Spleen (tissue), 11 donors: ENCODE data around the gene INF2. TPM values are rescaled to one million over a fixed set of nuclear protein-coding genes. Genes with fewer than 3 reads are reported as not detected.

Source experiments
- DNase-seq: peaks from one replicate; pipeline ENCODE4 v3.0.0-alpha.2; 2020
- H3K27ac ChIP-seq, 8 donors: fragments of 200-600 bp; sonication (generic) in 7 of 8; 1 replicate in 4 of 8; 2 replicates in 4 of 8; pipeline versions ENCODE4 v1.5.0 to v1.8.0; 2016 to 2021; ENCODE audit warnings: inconsistent platforms in 4 of 8, mild to moderate bottlenecking in 4 of 8, moderate library complexity in 1 of 8
- H3K27me3 ChIP-seq, 7 donors: fragments of 200-600 bp; sonication (generic) in 6 of 7; replicated peaks in 1 of 7; 1 replicate in 4 of 7; 2 replicates in 3 of 7; pipeline versions ENCODE4 v1.5.0 to v1.8.0; 2016 to 2021; ENCODE audit warnings: inconsistent platforms in 3 of 7, mild to moderate bottlenecking in 1 of 7
- H3K36me3 ChIP-seq, 6 donors: fragments of 200-600 bp; sonication (generic) in 5 of 6; 1 replicate in 4 of 6; 2 replicates in 2 of 6; pipeline versions ENCODE4 v1.5.0 to v1.8.0; 2016 to 2021; ENCODE audit warnings: inconsistent platforms in 2 of 6
- H3K4me1 ChIP-seq, 6 donors: fragments of 200-600 bp; sonication (generic) in 5 of 6; 1 replicate in 3 of 6; 2 replicates in 3 of 6; pipeline versions ENCODE4 v1.5.0 to v1.8.0; 2016 to 2021; ENCODE audit warnings: inconsistent platforms in 3 of 6
- H3K4me3 ChIP-seq, 8 donors: fragments of 200-600 bp; sonication (generic) in 7 of 8; 1 replicate in 4 of 8; 2 replicates in 4 of 8; pipeline versions ENCODE4 v1.5.0 to v1.8.0; 2016 to 2021; ENCODE audit warnings: inconsistent platforms in 4 of 8, mild to moderate bottlenecking in 4 of 8, moderate library complexity in 2 of 8
- H3K9me3 ChIP-seq, 8 donors: fragments of 200-600 bp; sonication (generic) in 7 of 8; 1 replicate in 4 of 8; 2 replicates in 4 of 8; pipeline versions ENCODE4 v1.5.0 to v1.8.0; 2016 to 2021; ENCODE audit warnings: inconsistent platforms in 4 of 8
- POLR2A ChIP-seq, 3 donors: fragments of 450-650 bp; IDR thresholded peaks; one replicate each; pipeline ENCODE4 v1.5.1; 2017; ENCODE audit warnings: antibody characterized with exemption in 3 of 3, mild to moderate bottlenecking in 1 of 3
- POLR2AphosphoS5 ChIP-seq, 3 donors: sonication (generic); formaldehyde crosslinking; IDR thresholded peaks; one replicate each; pipeline ENCODE4 v1.5.1; 2017; ENCODE audit warnings: antibody characterized with exemption in 3 of 3
- WGBS, 5 donors: extraction: QIAGEN DNeasy Blood & Tissue Kit in 3 of 5; methylation state at CpG; one replicate each; pipeline versions ENCODE4 v1.1.5 to v1.1.7; 2013 to 2018; 5-methylcytosine and 5-hydroxymethylcytosine counted together
- intact Hi-C: fragments of 100-400 bp; cut with DNase I; formaldehyde crosslinking; loops from one replicate; pipeline ENCODE4 v1.15.0; 2023; ENCODE audit warnings: low total_unique reads
- polyA plus RNA-seq, 3 donors: library from polyadenylated mRNA; stranded (reverse); fragments of 200-250 nt; gene quantifications; one replicate each; pipeline ENCODE4 v1.2.1, GENCODE V29; 2013
- total RNA-seq, 7 donors: library from RNA; depleted of rRNA in 3 of 7; stranded (reverse); fragments of >200 nt in 3 of 7; fragmentation: NEBNext Ultra II Directional in 4 of 7; extraction: Animal tissue kit (Norgen Biotek cat#: 25700) in 4 of 7; gene quantifications; one replicate each; pipeline versions ENCODE4 v1.1.0 to v1.2.1, GENCODE V29; 2016 to 2021
- TF ChIP-seq, protein P1 (sequence below), 11 experiments: fragments of 200-600 bp in 7 of 11; fragments of 450-650 bp in 4 of 11; sonication (generic) in 4 of 11; IDR thresholded peaks in 8 of 11; conservative IDR thresholded peaks in 3 of 11; 1 replicate in 7 of 11; 2 replicates in 4 of 11; pipeline versions ENCODE4 v1.4.0 to v1.8.0; 2016 to 2021; ENCODE audit warnings: antibody characterized with exemption in 11 of 11, inconsistent platforms in 4 of 11, mild to moderate bottlenecking in 1 of 11
- donor health status: healthy with polysubstance abuse.
- donor health status: DM: no; HTN: no; CAD: no; lungs with moderate emphysema.
- donor health status: DM: no; HTN: no; CAD: no.
- donor health status: Bipolar disorder and iron deficiency.
- donor health status: healthy.
- donor health status: DM: no; HTN: no; CAD: no.
- donor health status: DM: yes; HTN: yes; CAD: no.

Gene INF2
- total and polyA plus RNA-seq, 10 donors = 56.6 to 120 (median 98.6) TPM

DNA sequence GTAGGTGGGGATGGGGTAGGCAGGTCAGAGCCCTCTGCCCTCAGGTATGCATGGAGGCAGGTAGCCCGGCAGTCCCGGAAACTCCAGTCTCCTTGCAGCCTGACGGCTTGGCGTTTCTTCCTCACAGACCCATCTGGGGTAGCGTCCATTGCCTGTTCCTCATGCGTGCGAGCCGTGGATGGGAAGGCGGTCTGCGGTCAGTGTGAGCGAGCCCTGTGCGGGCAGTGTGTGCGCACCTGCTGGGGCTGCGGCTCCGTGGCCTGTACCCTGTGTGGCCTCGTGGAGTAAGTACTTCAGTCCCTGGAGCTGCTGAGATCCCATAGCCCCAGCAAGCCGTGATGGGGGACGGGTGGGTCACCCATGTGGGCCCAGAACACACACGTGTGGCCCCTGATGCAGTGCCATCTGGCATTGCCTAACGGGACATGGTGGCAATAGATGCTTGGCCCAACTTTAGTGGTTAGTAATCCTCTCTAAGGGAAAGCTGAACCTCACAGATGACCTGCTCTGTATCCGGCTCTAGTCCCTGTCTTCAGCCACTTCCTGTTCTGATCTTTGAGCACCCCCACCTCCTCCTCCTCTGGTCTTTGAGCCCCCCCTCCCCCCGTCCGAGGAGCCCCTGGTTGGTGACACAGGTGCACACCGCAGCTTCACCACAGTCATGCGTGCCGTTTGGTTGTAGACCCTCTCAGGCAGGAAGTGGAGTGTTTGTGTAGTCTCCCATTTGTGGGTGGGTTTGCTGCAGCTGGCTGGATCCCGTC, 67.2 kb downstream of the INF2 start:
- Histone ChIP-seq H3K36me3 (peaks cover 0 to 67% (median 57%) of the 10 kb centered on the region in 6 donors), H3K9me3 (no peaks in the 10 kb centered on the region), H3K27me3 (no peaks in the 10 kb centered on the region), H3K4me1 (peaks cover 18 to 55% (median 38%) of the 10 kb centered on the region in 6 donors), H3K4me3 (no peak overlapping the region), H3K27ac (peak overlapping the region in 1 of 8 donors; percentile 27)
- intact Hi-C loops = no loop called here
- 67 to 82% (median 73%) methylated on average over 18 to 27 of the region's 27 CpGs for WGBS, 5 donors
- TF ChIP-seq, protein P1, sequence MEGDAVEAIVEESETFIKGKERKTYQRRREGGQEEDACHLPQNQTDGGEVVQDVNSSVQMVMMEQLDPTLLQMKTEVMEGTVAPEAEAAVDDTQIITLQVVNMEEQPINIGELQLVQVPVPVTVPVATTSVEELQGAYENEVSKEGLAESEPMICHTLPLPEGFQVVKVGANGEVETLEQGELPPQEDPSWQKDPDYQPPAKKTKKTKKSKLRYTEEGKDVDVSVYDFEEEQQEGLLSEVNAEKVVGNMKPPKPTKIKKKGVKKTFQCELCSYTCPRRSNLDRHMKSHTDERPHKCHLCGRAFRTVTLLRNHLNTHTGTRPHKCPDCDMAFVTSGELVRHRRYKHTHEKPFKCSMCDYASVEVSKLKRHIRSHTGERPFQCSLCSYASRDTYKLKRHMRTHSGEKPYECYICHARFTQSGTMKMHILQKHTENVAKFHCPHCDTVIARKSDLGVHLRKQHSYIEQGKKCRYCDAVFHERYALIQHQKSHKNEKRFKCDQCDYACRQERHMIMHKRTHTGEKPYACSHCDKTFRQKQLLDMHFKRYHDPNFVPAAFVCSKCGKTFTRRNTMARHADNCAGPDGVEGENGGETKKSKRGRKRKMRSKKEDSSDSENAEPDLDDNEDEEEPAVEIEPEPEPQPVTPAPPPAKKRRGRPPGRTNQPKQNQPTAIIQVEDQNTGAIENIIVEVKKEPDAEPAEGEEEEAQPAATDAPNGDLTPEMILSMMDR (IDR thresholded peaks at IDR 0.05 in 8 of 11, conservative IDR thresholded peaks at IDR 0.05 in 3 of 11) = no peak
- peak in 1 of 3 donors; percentile 36 for TF ChIP-seq POLR2AphosphoS5 (IDR thresholded peaks at IDR 0.05)
- no peak for DNase-seq

- TF ChIP-seq POLR2AphosphoS5 (IDR thresholded peaks at IDR 0.05) (no peak), POLR2A (IDR thresholded peaks at IDR 0.05) (no peak)
- TF ChIP-seq, protein P1 (IDR thresholded peaks at IDR 0.05 in 8 of 11, conservative IDR thresholded peaks at IDR 0.05 in 3 of 11) = no peak
- intact Hi-C loops = no loop called here
- no peak for DNase-seq
Measured at GRCh38 chr14:104757238-104757585, 67.8 kb downstream of the INF2 start.

DNA sequence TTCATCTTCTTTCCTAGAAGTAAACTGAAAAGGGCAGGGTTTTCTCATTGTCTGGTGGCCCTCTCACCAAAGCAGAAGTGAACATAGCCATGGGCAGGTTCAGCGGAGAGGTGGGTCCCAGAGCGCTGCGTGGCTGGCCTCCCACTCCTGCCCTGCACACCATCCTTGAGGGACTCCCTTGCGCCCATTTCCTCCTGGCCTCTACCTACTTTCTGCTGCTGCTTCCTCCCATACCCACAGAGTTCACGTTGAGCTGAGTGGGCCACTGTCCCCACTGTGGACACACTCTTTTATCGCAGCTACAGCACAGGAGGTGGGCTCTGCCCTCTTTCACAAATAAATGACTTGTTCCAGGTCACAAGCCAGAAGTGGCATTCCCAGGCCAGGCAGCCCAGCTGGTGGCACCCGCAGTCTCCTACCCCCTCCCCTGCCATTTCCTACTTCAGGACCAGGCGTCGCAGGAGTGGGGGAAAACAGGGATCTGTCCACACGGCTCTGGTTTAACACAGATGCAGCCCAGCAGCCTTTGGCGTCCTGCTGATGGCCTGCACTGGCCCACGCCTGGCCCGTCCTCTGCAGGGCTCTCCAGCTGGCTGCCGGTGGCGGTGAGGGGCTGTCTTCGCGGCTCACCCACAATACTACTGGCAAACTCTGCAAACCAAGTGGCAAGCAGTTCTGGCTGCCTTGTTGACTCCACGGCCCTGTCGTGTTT, 68.4 kb downstream of the INF2 start:
- H3K27ac ChIP-seq = peak overlapping the region in 1 of 8 donors; percentile 27
- no peak for DNase-seq
- peaks cover 0 to 79% (median 57%) of the 10 kb centered on the region in 6 donors for H3K36me3 ChIP-seq

More at GRCh38 chr14:104757238-104757585, 67.8 kb downstream of the INF2 start:
- Histone ChIP-seq H3K27me3 (no peaks in the 10 kb centered on the region), H3K9me3 (no peaks in the 10 kb centered on the region), H3K36me3 (peaks cover 0 to 73% (median 57%) of the 10 kb centered on the region in 6 donors), H3K27ac (peak overlapping the region in 1 of 8 donors; percentile 27), H3K4me3 (no peak overlapping the region), H3K4me1 (peaks cover 15 to 49% (median 33%) of the 10 kb centered on the region in 6 donors)
- 88 to 91% (median 89%) methylated on average over 9 to 10 of the region's 10 CpGs for WGBS, 5 donors

More for the DNA sequence above, 68.4 kb downstream of the INF2 start:
- Histone ChIP-seq H3K4me3 (no peak overlapping the region), H3K27me3 (no peaks in the 10 kb centered on the region), H3K4me1 (peaks cover 15 to 48% (median 31%) of the 10 kb centered on the region in 6 donors), H3K9me3 (no peaks in the 10 kb centered on the region)
- 88 to 91% (median 90%) methylated on average over 19 of the region's 19 CpGs for WGBS, 5 donors
- intact Hi-C loops = no loop called here
- TF ChIP-seq, protein P1 (IDR thresholded peaks at IDR 0.05 in 8 of 11, conservative IDR thresholded peaks at IDR 0.05 in 3 of 11) = no peak
- TF ChIP-seq POLR2A (IDR thresholded peaks at IDR 0.05) = no peak
- TF ChIP-seq POLR2AphosphoS5 (IDR thresholded peaks at IDR 0.05) = peak in 1 of 3 donors; percentile 22
